NCI-H2196 (cell line): ENCODE measurements around the gene MRPS24.

ENCODE experiments used
- DNase-seq: peaks from one replicate; lab custom pipeline; 2025; ENCODE audit not compliant: unreplicated experiment; lab: John Stamatoyannopoulos, UW

MRPS24 gene

DNA sequence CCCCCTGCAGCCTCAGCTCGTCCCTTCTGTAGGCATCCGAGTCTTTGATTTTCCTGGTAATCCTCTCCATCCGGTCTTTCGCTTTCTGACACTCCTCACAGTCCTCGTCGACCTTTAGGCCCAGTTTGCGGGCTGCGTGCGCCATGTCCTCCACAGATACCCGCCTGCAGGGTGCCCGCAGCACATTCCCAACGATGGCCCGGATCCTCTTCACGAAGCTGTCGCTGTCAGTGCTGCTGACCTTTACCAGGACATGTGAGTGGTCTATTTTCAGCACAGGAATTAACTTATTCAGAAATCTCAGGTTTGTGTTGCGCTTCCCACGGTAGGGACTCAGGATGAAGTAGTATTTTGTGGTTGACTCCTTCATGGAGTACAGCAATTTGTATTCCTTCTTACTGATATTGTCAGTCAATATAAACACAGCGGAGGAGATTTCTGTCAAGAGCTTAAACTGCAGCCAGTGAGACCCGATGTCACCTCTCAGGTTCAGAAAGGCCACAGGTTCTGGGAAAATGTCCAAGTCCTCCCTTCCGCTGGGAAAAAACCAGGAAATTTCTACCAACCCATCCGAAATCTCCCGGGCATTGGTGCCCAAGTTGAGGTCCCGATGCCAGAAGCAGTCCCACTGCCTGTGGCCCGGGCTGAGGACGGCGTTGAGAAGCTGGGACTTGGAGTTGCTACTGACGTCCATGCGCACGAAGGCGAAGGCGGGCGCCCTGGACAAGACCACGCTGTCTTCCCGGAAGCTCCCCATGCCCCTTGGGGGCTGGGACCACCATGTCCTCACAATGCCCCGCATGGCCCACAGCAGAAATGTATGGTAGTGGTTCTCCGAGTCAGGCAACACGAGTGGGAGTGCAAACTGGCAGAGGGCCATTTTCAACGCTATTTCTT lies 8.9 kb upstream of the MRPS24 start:
- DNase-seq: no peak

DNA sequence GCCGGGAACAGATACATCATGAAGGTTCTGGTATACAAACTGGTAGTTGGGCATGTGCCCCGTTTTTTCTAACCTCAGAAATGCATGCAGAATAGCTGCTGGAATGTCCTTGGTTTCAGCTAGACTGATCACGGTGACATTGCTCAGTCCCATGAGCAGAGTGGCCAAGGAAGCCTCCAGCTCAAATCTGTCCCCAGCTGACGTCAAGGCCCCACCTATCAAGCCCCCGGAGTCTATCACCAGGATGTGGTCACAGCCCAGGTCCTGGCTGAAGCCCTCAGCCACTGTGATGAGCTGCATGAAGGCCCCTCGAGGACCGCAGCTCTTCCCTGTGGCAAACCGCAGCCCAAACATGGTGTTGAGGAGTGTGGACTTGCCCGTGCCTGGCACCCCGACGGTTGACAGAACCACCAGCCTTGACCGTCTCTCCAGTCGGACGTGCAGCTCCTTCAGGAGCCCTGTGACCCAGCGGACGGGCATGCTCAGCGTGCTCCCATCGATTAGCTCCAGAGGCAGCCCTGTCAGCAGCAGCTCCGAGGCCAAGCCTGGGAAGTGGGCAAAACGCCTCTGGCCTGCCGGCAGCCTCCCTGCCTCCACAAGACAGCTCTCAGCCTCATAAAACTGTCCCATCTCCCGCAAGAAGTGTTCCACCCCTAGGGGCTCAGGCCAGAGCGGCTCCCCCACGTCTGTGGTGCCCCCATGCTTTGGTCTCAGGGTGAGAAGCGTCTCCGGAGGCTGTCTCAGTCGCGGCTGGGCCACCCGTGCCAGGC lies 7.8 kb upstream of the MRPS24 start:
- no peak for DNase-seq

DNA sequence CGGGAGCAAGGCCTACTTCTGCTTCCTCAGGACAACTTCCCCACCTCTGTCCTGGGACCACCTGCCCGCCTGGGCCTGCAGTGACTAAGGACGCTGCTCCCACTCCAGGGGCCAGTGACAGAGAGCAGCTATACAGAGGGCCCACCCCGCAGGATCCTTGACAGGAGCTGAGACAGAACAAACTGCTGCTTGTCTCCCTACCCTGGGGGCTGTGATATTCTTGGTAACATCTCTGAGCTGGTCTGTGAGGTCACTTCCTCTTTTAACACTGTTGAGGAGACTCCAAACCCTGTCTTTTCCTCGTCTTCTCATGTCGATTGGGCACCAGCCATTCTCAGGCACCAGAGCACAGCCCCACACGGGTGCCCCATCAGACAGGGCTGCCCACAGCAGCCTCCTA lies 6.9 kb upstream of the MRPS24 start:
- DNase-seq: no peak

DNA sequence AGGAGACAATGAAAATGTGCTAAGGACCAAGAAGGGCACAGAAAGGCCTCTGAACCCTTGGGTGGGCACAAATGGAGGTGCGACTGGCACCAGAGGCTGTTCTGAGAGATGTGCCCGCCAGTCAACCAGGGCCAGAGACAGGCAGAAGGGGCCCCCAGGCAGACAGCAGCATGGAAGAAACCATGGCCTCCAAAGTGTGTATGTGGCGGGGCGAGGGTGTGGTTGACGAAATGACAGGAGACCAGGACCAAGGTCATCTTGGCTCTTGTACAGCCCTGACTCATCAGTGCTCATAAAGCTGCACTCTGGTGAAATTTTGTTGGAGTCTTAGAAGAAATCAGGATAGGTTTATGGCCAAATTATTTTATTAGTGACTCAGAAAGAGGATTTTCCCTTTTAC lies 4.0 kb upstream of the MRPS24 start:
- DNase-seq: no peak

DNA sequence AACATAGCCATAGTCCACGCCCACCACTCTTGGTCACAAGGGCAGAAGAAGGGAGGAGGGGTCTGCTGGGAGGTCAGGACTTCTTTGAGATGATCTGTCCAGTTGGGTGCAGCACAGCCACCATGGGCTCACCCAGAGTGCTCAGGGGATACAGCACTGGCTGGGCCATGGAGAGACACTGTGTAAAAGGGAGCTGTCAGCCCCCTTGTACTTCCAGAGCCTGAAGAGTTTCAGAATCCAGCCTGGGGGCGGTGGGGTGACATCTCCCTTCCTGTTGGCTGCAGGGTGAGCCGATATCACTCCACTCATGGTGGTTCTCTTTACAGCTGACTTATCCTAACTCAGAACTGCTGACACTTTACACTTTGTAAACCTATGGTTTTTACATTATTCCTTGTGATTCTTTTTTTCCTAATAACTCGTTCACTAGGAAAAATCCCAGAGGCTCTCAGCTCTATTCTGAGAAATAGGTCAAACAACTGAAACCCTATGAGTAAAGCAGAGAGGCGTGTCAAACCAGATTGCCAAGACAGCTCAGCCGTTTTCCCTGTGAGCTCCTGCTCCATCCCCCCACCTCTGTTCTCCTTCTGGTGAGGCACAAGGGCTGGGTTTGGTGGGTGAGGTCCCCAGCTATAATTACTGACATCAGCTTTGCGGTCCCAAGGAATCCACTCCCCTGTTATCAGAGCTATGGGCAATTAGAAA lies 3.2 kb upstream of the MRPS24 start:
- no peak for DNase-seq

DNA sequence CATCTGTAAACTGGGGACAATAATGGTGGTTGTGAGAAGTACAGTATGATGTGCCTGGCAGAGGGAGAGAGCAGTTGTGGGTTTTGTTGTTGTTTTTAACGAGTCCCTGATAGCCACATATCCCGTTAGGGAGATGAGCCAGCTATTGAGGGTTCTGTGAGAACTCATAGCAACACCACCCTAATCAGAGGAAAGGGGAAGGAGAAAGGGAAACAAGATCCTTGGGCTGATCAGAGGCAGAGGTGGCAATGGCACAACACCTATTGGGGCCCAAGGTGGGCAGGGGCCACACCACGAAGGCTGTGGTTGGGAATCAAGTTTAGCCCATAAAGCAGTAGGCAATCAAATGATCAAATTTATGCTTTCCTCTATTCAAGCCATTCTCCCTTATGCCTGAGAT lies 1.7 kb upstream of the MRPS24 start:
- no peak for DNase-seq

DNA sequence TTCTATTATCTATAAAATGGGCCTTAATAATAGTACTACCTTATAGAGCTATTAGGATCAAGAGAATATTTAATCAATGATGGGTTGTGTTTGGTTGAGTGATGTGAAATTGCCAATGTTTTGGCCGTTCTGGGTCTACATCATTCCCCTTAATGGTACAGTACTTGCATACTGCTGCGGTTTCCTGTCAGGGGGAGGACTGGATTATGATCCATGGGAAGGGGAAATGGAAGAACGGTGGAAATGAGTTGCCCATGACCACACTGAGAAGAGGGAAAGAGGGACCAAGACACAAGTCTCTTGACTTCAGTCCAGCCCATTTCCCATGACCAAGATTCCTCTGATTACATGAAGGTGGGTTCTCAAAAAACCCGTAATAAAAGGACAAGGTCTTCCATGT lies 999 bp upstream of the MRPS24 start:
- DNase-seq: no peak

DNA sequence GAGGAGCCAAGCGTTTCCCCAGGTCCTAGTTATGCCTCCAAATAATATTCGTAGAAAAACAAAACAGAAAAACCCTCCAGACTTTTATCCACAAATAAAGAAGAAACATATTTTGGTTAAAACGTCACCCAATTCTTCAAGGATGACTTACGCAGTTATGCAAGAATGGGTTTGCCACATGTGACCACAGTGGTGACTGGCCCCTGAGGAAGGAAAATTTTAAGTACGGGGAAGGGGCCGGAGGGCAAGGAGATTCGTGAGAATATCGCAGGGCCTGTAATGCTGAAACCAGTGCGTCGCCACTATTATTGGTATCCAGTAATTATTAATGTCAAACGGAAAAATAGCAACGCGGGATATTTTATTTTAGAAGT lies 537 bp upstream of the MRPS24 start:
- no peak for DNase-seq

DNA sequence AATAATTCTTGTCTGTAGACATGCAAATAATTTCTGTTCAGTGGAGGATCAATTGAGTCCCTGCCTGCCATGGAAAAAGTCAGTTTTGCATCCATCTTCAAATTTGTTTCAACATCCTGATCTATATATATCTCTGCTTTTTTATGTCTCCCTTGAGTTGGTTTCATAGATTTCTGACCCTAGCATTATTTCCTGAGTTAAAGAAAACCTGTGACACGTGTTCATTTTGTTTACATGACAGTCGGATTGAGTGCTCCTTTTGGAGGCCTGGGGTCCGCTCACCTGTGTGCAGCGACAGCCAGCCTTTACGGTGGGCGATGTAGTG lies 674 bp downstream of the MRPS24 start:
- no peak for DNase-seq

DNA sequence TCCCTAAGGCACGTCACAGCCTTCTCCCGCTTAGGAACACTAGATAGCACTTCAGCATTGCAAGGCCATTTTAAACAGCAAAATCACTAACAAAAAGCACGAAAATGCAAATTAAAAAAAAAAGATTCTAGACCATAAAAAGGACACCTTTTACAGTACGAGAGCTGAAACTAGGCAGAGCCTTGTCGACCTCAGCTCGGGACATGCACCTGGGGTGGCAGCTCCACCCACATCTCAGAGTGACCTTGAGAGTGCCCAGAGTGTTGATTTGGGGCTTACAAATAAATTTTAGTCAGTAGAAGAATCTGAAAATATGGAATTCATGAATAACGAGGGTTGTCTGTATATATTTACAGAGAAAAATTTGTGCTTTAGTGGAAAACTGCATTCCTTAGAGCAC lies 1.1 kb downstream of the MRPS24 start:
- no peak for DNase-seq

DNA sequence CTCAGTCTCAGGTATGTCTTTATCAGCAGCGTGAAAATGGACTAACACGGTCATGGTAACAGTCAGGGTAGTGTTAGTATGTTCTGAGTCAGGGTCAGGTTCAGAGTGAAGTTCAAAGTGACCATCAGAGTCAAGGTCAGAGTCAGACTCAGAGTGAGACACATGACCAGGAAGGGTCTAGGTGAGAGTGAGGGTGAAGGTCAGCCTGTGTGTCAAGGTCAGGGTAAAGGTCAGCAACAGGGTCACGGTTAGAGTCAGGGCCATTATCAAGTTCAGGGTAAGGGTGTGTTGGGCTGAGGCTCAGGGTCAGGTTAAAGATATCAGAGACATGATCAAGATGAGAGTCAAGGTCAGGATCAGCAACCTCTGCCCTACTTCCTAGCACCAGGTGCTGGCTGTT lies 4.0 kb downstream of the MRPS24 start:
- DNase-seq: no peak

DNA sequence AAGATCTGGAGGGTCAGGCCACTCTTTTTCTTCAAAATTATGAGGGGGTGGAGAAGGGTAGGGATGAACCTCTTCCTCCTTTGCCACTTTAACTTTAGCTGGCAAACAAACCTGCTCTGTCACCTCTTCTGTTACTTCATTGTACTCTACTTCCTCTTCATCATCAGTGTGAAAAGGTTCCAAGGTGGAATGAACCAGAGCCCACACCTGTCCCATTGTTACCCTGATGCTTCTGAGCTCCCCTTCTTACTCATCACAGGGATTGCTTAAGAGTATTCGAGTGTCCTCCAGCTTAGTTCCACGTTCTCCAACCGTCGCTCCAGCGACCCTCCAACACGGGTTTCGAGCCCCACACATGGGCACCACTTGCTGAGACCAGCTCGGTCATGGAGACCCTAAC lies 5.2 kb downstream of the MRPS24 start:
- DNase-seq: no peak

DNA sequence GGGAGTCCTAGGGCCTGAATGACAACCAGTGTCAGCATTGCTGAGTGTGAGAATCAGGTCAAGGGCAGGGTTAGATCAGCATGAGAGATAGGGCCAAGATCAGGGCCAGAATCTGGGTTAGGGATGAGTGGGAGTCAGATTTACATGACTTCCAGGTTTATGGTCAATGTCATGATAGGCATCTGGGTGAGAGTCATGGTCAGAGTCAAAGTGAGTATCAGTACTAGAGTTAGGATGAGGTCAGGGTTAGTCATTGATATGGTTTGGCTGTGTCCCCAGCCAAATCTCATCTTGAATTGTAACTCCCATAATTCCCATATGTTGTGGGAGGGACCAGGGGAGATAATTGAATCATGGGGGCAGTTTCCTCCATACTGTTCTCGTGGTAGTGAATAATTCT lies 12.3 kb downstream of the MRPS24 start:
- DNase-seq: no peak

DNA sequence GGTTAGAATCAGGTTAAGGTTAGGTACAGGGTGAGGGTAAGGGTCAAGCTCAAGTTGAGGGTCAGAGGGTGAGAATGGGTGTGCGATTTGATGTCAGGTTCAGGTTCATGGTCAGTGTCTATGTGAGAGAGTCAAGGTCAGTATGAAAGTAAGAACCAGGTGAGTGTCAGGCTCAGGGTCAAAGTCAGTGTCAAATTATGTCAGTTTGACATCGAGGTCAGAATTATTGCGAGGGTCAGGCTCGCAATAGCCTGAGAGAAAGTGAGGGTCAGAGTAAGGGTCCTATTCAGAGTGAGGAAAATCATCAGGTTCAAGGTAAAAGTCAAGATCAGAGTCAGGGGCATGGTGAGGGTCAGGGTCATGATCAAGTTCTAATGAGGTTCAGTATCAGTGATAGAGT lies 13.0 kb downstream of the MRPS24 start:
- no peak for DNase-seq

DNA sequence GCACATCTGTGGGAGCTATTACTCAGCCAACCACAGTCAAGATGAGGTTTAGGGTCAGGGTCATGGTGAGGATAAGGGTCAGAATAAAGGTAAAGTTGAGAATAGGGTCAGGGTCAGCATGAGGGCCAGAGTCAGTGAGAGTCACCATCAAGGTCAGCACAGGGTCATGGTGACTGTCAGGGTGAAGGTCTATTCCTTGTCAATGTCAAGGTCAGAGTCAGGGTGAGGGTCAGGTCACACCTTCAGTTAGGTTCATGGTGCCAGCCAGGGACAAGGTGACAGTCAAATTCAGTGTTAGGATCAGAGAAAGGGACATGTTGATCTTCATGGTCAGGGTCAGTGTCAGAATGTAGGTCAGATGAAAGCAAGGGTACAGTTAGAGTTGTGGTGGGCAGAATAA lies 14.1 kb downstream of the MRPS24 start:
- no peak for DNase-seq

DNA sequence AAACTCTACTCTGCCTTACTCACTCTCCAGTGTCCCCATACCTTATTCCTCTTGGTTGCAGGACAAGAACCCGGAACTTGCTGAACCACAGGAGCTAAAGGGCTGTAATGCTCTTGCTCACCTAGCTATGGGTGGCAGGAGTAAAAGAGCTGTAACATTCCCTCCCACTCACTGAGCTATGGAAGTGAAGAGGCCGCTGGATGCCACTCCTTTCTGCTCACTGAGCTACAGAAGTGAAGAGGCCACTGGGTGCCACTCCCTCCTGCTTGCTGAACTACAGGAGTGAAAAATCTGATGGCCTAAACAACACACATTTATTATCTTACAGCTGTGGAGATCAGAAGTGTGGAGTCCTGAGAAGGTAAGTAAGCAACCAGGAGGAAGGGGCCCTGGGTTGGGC lies 17.5 kb downstream of the MRPS24 start:
- DNase-seq: no peak

DNA sequence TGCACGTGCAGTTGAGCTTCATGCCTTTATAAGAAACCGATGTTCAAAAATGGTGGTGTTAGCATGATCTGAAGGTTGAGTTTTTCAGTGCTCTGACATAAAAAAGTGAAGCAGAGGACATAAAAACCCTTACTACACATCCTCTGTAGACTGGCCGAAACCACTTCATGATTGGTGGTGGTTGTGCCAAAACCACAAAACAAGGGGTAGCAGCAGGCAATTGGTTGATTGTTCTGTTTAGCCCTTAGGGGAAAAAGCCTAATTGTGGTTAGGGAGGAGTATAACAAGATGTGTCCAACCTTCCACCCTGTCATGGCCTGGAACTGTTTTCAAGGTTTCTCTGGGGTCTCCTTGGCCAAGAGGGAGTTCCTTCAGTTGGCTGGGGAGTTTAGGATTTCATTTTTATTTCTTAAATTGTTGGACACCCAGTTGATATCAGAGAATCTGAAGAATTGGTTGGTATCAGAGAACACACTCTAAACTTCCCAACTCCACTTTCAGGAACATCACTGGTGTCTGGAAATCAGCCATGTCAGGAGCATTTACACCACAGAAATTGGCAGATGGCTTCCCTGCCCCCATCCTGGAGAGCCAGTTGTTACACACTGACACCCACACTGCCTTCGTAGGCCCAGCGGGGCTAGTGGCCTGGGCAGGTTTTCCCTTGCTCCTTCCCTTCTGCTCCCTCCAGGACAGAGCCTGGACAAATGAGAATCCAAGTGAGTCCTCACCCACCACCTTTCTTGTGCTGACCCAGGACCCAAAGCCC lies 18.8 kb downstream of the MRPS24 start:
- no peak for DNase-seq

DNA sequence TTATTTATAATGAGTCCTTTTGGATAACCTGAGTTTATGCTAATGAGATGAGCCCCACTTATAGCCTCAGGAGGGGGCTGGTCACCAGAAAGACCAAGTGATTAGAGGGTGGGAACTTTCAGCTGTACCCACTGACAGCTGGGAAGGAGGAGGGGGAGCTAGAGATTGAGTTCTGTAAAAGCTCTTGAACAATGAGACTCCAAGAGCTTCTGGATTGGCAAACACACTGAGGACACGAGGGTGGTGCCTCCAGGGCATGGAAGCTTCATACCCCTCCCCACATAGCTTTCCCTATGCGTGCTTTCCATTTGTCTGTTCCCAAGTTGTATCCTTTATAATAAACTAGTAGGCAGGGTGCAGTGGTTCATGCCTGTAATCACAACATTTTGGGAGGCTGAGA lies 20.3 kb downstream of the MRPS24 start:
- DNase-seq: no peak

DNA sequence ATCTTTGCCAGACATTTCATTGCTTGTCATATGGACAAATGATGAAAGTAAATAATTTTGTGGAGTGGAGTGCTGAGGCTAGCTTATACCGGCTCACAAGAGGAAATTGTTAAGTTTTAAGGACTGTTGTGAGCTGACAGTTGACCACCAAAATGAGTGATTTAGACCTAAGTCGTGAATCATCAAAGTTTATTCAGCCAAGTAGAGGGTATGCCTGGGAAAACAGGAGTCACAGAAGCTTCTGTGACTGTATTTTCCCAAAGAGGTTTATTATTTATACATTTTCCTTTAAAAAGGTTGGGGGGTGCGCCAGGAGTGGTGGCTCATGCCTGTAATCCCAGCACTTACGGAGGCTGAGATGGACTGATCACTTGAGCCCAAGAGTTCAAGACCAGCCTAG lies 21.8 kb downstream of the MRPS24 start:
- no peak for DNase-seq

DNA sequence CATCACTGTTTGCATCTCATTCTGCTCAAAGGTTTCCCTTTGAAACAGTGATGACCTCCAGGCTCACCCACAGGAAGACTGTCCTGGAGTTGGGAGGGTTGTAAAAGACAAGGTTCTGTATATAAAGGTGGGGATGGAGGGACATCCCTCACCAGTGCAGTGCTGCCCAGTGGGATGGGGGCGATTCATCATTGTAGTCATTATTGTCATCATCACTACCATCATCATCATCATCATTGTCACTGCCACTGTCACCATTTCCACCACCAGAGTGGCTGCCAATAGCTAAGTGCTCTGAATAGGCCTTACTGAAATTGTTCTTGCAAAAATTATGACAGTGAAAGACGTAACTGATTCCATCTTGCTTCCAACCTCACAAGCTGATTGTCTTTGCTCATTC lies 24.7 kb downstream of the MRPS24 start:
- DNase-seq: no peak

DNA sequence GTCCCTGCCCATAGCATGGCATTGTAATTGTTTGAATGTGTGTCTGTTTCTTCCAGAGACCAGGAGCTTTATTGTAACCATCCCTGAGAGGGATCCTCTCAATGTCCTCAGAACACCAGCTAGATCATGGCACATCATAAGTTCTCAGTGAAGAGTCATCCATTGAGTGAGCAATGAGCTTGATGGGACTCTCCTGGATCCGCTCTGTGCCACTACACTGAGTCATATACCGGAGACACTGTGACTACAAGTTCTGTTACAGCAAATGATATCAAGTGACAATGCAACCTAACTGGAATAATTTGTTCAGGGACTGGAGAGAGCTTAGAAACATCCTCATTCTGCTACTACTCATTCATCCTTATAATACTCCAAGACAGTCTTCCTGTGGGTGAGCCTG lies 25.1 kb downstream of the MRPS24 start:
- DNase-seq: no peak
